HFFc6 (cell line): ENCODE measurements around the gene FSTL3. TPM values are rescaled to one million over a fixed set of nuclear protein-coding genes. Genes with fewer than 3 reads are reported as not detected.
"Not testable (repeated sequence)": the region's sequence is repeated elsewhere in the genome, so short reads cannot be mapped to it uniquely, and the experiment has no call there.

ENCODE experiments used
- DNase-seq: peaks from one replicate; pipeline ENCODE4 v3.0.0-alpha.2; 2018
- H3K27ac Mint-ChIP-seq: 2 replicates; pipeline ENCODE4 v1.8.0; 2020; ENCODE audit warnings: mild to moderate bottlenecking, mixed read lengths
- H3K27me3 Mint-ChIP-seq: 2 replicates; pipeline ENCODE4 v1.8.0; 2021; ENCODE audit warnings: mild to moderate bottlenecking, moderate library complexity, mixed read lengths; ENCODE audit not compliant: insufficient read depth
- H3K36me3 Mint-ChIP-seq: 2 replicates; pipeline ENCODE4 v1.8.0; 2021; ENCODE audit warnings: low read depth, mixed read lengths
- H3K4me1 Mint-ChIP-seq: 2 replicates; pipeline ENCODE4 v1.8.0; 2020; ENCODE audit warnings: low read depth, mixed read lengths
- H3K4me3 Mint-ChIP-seq: 2 replicates; pipeline ENCODE4 v1.8.0; 2020; ENCODE audit warnings: mild to moderate bottlenecking, moderate library complexity, mixed read lengths
- H3K9me3 Mint-ChIP-seq: 2 replicates; pipeline ENCODE4 v1.8.0; 2020; ENCODE audit warnings: mild to moderate bottlenecking, mixed read lengths
- long read RNA-seq: library from polyadenylated mRNA; unstranded; transcript quantifications from one replicate; pipeline ENCODE4 v2.0.0, GENCODE V29; 2019
- total RNA-seq, 6 experiments: library from RNA; stranded (reverse); fragmentation: NEBNext Ultra II Directional; extraction: Animal tissue kit (Norgen Biotek cat#: 25700); gene quantifications; 2 replicates in 1 of 6; 3 replicates in 5 of 6; pipeline ENCODE4 v1.2.3, GENCODE V29; 2021
- TF ChIP-seq, protein P1 (sequence below): fragments of 200-600 bp; sonication (generic); IDR thresholded peaks from 2 replicates; pipeline ENCODE4 v1.5.0; 2021; ENCODE audit warnings: antibody characterized with exemption, mild to moderate bottlenecking

FSTL3 gene
- 100 to 1,000 TPM in 3 of 6 experiments, 10 to 100 TPM in 3; 97.1 to 123 (median 101) TPM for total RNA-seq
- long read RNA-seq, transcript FSTL3-201 (5 exons, 2,542 nt), result major isoform, 85 of 111 reads
- long read RNA-seq, partial matches to known transcripts, result 8 of 111 reads
- long read RNA-seq, other reads (novel, unspliced or antisense), result 17 of 111 reads

DNA sequence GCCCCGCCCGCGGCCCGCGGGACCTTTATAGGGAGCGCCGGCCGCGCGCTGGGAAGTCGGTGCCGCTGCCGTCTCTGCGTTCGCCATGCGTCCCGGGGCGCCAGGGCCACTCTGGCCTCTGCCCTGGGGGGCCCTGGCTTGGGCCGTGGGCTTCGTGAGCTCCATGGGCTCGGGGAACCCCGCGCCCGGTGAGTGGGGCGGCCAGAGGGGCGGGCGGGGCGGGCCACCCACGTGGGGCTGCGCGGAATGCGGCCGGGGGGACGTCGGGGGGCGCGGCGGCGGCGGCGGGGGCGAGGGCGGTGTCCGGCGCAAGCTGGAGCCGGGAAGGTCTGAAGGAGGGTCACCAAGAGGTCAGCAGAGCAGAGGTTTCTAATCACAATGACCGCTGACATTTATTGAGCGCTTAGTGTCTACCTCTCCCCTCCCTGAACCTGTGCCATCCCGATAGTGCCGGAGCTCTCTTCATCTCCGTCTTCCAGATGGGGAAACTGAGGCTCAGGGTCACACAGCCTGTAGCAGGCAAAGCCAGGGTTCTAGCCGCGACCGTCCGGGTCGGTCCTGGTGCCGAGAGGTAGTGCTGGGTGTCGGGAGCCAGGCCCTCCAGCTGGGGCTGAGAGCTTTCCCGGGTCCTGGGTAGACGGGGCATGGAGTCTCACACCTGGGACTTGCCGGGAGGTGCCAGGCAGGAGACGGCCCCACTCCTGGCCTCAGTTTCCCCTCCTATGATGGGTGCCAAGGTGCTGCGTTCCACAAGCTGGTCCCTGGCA is at the start of gene FSTL3:
TSS of gene FSTL3 (plus strand) at position 54 of the 767 bp plus-strand sequence. CDS start at position 86, 32 bp downstream.
- Mint-ChIP-seq H3K36me3 (no peaks in the 10 kb centered on the region), H3K27me3 (peaks cover 5% of the 10 kb centered on the region), H3K9me3 (no peaks in the 10 kb centered on the region), H3K27ac (peak within 1 kb of the TSS; percentile 51), H3K4me3 (peak within 1 kb of the TSS; percentile 80), H3K4me1 (peaks cover 24% of the 10 kb centered on the region)
- TF ChIP-seq, protein P1, sequence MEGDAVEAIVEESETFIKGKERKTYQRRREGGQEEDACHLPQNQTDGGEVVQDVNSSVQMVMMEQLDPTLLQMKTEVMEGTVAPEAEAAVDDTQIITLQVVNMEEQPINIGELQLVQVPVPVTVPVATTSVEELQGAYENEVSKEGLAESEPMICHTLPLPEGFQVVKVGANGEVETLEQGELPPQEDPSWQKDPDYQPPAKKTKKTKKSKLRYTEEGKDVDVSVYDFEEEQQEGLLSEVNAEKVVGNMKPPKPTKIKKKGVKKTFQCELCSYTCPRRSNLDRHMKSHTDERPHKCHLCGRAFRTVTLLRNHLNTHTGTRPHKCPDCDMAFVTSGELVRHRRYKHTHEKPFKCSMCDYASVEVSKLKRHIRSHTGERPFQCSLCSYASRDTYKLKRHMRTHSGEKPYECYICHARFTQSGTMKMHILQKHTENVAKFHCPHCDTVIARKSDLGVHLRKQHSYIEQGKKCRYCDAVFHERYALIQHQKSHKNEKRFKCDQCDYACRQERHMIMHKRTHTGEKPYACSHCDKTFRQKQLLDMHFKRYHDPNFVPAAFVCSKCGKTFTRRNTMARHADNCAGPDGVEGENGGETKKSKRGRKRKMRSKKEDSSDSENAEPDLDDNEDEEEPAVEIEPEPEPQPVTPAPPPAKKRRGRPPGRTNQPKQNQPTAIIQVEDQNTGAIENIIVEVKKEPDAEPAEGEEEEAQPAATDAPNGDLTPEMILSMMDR, result no peak
- no peak for DNase-seq

DNA sequence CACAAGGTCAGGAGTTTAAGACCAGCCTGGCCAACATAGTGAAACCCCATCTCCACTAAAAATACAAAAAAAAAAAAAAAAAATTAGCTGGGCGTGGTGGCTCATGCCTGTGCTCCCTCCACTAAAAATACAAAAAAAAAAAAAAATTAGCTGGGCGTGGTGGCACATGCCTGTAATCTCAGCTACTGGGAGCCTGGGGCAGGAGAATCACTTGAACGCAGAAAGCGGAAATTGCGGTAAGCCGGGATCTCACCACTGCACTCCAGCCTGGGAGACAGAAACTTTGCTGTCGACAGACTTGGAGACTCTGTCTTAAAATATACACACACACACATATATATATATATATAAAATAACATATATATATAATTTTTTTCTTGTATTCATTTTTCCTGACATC is 49.6 kb upstream of the FSTL3 start:
- H3K27me3 Mint-ChIP-seq, H3K9me3 Mint-ChIP-seq, H3K27ac Mint-ChIP-seq, H3K4me3 Mint-ChIP-seq, DNase-seq: not testable (repeated sequence)
- peaks cover 16% of the 10 kb centered on the region for H3K36me3 Mint-ChIP-seq
- H3K4me1 Mint-ChIP-seq, result peaks cover 16% of the 10 kb centered on the region

DNA sequence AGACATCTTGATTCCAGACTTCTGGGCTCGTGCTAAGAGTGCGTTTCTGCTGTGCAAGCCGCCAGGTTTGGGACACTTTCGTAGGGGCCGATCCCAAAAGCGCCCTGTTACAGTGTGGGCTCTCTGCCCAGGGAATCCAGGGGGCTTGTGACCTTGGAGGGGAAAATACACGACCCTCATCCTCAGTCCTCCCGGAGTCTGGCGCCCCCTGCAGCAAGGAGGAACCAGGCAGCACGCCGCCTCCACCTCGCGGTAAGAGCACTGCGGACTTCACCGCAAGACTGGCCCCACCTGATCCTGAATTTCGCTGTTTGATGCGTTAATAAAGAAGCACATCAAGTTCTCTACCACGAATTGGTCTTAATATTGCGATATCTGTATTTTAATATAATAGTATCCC is 48.0 kb upstream of the FSTL3 start:
- no peaks in the 10 kb centered on the region for H3K27me3 Mint-ChIP-seq
- TF ChIP-seq, protein P1, result peak; percentile 71
- no peak overlapping the region for H3K4me3 Mint-ChIP-seq
- no peak overlapping the region for H3K27ac Mint-ChIP-seq
- H3K36me3 Mint-ChIP-seq, result peaks cover 16% of the 10 kb centered on the region
- DNase-seq, result no peak
- peaks cover 23% of the 10 kb centered on the region for H3K4me1 Mint-ChIP-seq
- H3K9me3 Mint-ChIP-seq, result no peaks in the 10 kb centered on the region

DNA sequence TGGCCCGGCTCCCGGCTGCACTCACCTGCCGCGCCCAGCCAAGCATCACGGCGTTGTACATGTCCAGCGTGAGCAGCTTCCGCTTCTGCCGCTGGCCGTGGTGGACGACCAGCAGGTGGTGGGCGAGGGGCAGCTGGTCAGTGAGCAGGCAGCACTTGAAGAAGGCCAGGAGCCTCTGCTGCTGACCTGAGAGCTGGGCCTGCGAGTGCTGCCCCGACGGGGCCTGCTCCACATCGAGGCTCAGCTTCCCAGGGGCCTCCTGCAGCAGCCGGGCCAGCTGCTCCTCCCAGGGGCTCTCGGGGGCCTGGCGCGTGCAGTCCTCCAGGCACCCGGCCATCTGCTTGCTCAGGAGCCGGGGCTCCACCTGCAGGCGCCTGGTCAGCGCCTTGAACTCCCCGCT is 46.7 kb upstream of the FSTL3 start:
- not testable (repeated sequence) for DNase-seq, H3K4me3 Mint-ChIP-seq, H3K27me3 Mint-ChIP-seq, H3K27ac Mint-ChIP-seq, H3K9me3 Mint-ChIP-seq
- peaks cover 16% of the 10 kb centered on the region for H3K36me3 Mint-ChIP-seq
- peaks cover 20% of the 10 kb centered on the region for H3K4me1 Mint-ChIP-seq

DNA sequence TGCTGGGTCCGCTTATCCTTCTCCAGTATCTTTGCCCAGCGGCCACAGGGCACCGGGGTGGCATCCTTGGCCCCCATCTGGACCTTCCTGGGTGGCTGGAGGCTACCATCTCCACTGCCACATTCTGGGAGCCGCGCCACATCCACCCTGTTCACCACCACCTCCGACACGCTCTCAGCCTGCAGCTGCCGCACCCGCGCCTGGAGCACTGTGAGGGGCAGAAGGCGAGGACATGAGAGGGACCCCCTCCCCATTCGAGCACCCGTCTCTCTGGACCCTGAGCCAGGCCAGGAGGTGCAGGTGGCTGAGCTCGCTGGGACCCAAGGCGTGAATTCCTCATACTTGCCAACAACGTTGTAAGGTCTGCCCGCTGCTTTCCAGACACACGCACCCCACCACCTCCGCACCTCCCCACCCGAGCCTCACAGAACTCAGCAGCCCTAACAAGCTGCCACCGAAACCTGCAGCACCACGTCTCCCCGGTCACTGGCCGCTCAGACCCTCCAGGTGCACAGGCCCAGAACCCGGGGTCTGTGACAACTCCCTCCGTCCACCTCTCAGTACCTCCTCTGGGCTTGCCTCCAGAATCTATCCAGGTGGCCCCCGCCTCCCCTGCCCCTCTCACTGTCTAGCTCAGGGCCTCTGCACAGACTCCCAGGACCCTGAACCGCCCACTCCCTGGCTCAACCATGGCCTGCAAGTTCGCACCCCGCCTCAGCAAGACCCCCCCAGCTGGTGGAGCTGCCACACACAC is 46.1 kb upstream of the FSTL3 start:
- no peak for DNase-seq
- peaks cover 20% of the 10 kb centered on the region for H3K4me1 Mint-ChIP-seq
- TF ChIP-seq, protein P1, result no peak
- no peak overlapping the region for H3K4me3 Mint-ChIP-seq
- H3K36me3 Mint-ChIP-seq, result peaks cover 16% of the 10 kb centered on the region
- peaks cover 4% of the 10 kb centered on the region; the same call in 1 of the 2 replicates for H3K27me3 Mint-ChIP-seq
- no peaks in the 10 kb centered on the region for H3K9me3 Mint-ChIP-seq
- no peak overlapping the region for H3K27ac Mint-ChIP-seq

DNA sequence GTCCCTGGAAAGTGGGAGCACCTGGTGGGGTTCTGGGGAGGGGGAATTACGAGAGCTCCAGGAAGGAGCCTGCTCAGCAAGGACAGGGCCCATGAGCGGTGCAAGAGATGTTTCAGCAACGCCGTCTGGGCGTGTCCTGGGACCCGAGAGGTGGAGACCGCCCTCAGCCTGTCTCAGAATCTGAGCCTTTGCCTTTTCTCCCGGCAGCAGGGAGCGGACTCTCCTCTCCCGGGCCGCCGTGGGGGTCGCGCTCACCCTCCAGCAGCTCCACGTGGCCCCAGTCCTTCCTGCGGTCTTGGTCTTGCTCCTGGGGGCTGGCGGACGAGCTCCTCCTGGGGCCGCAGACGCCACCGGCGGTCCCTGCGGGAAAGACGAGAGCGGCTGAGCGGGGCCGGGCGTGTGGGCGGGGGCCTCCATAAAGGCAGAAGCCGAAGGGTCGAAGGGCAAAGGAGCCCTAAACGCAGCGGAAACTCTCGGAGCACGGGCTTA is 43.6 kb upstream of the FSTL3 start:
- H3K27me3 Mint-ChIP-seq, result peaks cover 7% of the 10 kb centered on the region; the same call in 1 of the 2 replicates
- TF ChIP-seq, protein P1, result no peak
- peaks cover 15% of the 10 kb centered on the region for H3K4me1 Mint-ChIP-seq
- peak overlapping the region; percentile 92 for H3K27ac Mint-ChIP-seq
- DNase-seq, result peak; percentile 41
- peaks cover 11% of the 10 kb centered on the region for H3K36me3 Mint-ChIP-seq
- H3K9me3 Mint-ChIP-seq, result no peaks in the 10 kb centered on the region
- peak overlapping the region; percentile 96 for H3K4me3 Mint-ChIP-seq
